ENCODE measurements around the gene ZNF592.

Gene ZNF592

GRCh38 chr15:84827246-84827645 lies 78.9 kb downstream of the ZNF592 start:
- no peak overlapping the region for H3K4me3 Mint-ChIP-seq
- H3K27ac Mint-ChIP-seq: peak overlapping the region in 1 of 3 experiments; percentile 97
- no peaks in the 10 kb centered on the region for H3K27me3 Mint-ChIP-seq (ENCODE audit: low read depth)
- H3K9me3 Mint-ChIP-seq: no peaks in the 10 kb centered on the region
- no peak for TF ChIP-seq CTCF (IDR thresholded peaks at IDR 0.05; ENCODE audit: unreplicated experiment in 3 of 3)
- no peaks in the 10 kb centered on the region for H3K36me3 Mint-ChIP-seq (ENCODE audit: low read depth)
- peaks cover 79% of the 10 kb centered on the region for H3K4me1 Mint-ChIP-seq

- H3K4me1 Mint-ChIP-seq: peaks cover 79% of the 10 kb centered on the region
- TF ChIP-seq CTCF (IDR thresholded peaks at IDR 0.05; ENCODE audit: unreplicated experiment in 3 of 3): no peak
- no peaks in the 10 kb centered on the region for H3K36me3 Mint-ChIP-seq (ENCODE audit: low read depth)
- peak overlapping the region in 2 of 3 experiments; percentile 83 to 97 for H3K27ac Mint-ChIP-seq
- no peaks in the 10 kb centered on the region for H3K27me3 Mint-ChIP-seq (ENCODE audit: low read depth)
- no peak overlapping the region for H3K4me3 Mint-ChIP-seq
- no peaks in the 10 kb centered on the region for H3K9me3 Mint-ChIP-seq
Measured at GRCh38 chr15:84828086-84828908, 79.9 kb downstream of the ZNF592 start.

- no peak for TF ChIP-seq CTCF (IDR thresholded peaks at IDR 0.05; ENCODE audit: unreplicated experiment in 3 of 3)
- Mint-ChIP-seq H3K4me3 (no peak overlapping the region), H3K27me3 (ENCODE audit: low read depth) (no peaks in the 10 kb centered on the region), H3K27ac (peak overlapping the region in 2 of 3 experiments; percentile 83 to 97), H3K36me3 (ENCODE audit: low read depth) (no peaks in the 10 kb centered on the region), H3K4me1 (peaks cover 77% of the 10 kb centered on the region), H3K9me3 (no peaks in the 10 kb centered on the region)
Measured at GRCh38 chr15:84829428-84829827, 81.0 kb downstream of the ZNF592 start.

- Mint-ChIP-seq H3K36me3 (ENCODE audit: low read depth) (no peaks in the 10 kb centered on the region), H3K9me3 (no peaks in the 10 kb centered on the region), H3K27me3 (ENCODE audit: low read depth) (no peaks in the 10 kb centered on the region), H3K27ac (peak overlapping the region in 2 of 3 experiments; percentile 35 to 97), H3K4me3 (no peak overlapping the region), H3K4me1 (peaks cover 73% of the 10 kb centered on the region)
- no peak for TF ChIP-seq CTCF (IDR thresholded peaks at IDR 0.05; ENCODE audit: unreplicated experiment in 3 of 3)
Measured at GRCh38 chr15:84830036-84830435, 81.6 kb downstream of the ZNF592 start.

- H3K27me3 Mint-ChIP-seq (ENCODE audit: low read depth): peaks cover 3% of the 10 kb centered on the region
- peak overlapping the region in 1 of 3 experiments; percentile 47 for H3K4me3 Mint-ChIP-seq
- TF ChIP-seq CTCF (IDR thresholded peaks at IDR 0.05; ENCODE audit: unreplicated experiment in 3 of 3): no peak
- peak overlapping the region; percentile 32 to 97 (median 70) for H3K27ac Mint-ChIP-seq
- H3K36me3 Mint-ChIP-seq (ENCODE audit: low read depth): no peaks in the 10 kb centered on the region
- H3K9me3 Mint-ChIP-seq: no peaks in the 10 kb centered on the region
- peaks cover 70% of the 10 kb centered on the region for H3K4me1 Mint-ChIP-seq
Measured at GRCh38 chr15:84831028-84831427, 82.6 kb downstream of the ZNF592 start.

- Mint-ChIP-seq H3K4me3 (peak overlapping the region in 1 of 3 experiments; percentile 47), H3K36me3 (ENCODE audit: low read depth) (no peaks in the 10 kb centered on the region), H3K4me1 (peaks cover 76% of the 10 kb centered on the region), H3K27ac (peak overlapping the region; percentile 32 to 97 (median 70)), H3K27me3 (ENCODE audit: low read depth) (peaks cover 5% of the 10 kb centered on the region), H3K9me3 (no peaks in the 10 kb centered on the region)
- no peak for TF ChIP-seq CTCF (IDR thresholded peaks at IDR 0.05; ENCODE audit: unreplicated experiment in 3 of 3)
Measured at GRCh38 chr15:84831613-84832012, 83.2 kb downstream of the ZNF592 start.

Data from nephron (organoid).